IMR-90 (cell line): ENCODE results near the gene MCM3AP. TPM values are rescaled to one million over a fixed set of nuclear protein-coding genes. Genes with fewer than 3 reads are reported as not detected.

ENCODE experiments used
- ATAC-seq: fragments of 200-7000 bp; cut with Tn5 transposase; 2 replicates; pipeline ENCODE4 v1.9.1; 2020; ENCODE audit warnings: low read depth, mild to moderate bottlenecking, moderate library complexity
- BruUV-seq: library from RNA; stranded (reverse); fragments of 400-500 nt; replicated peaks from 2 replicates; lab custom pipeline; 2021; lab: Mats Ljungman, UMichigan
- CTCF ChIA-PET: fragments of 300-600 bp; formaldehyde crosslinking; extraction: SDS; loops from one replicate; lab custom pipeline; 2021; ENCODE audit warnings: antibody characterized with exemption; lab: Yijun Ruan, JAX
- POLR2A ChIA-PET: fragments of 300-600 bp; sonication (Branson Sonifier 250); formaldehyde crosslinking; loops from one replicate; lab custom pipeline; 2022; ENCODE audit warnings: antibody characterized with exemption; ENCODE audit not compliant: unreplicated experiment; lab: Charles Lee
- DNase-seq: peaks from one replicate; pipeline ENCODE4 v3.0.0; 2013
- H2AFZ ChIP-seq: replicated peaks from 2 replicates; pipeline ENCODE3; 2013; ENCODE audit warnings: low read length, mild to moderate bottlenecking; ENCODE audit not compliant: poor library complexity
- H2AK5ac ChIP-seq: 2 replicates; pipeline ENCODE4 v1.6.1; 2013; ENCODE audit warnings: low read depth, low read length, inconsistent platforms
- H2AK9ac ChIP-seq: replicated peaks from 2 replicates; pipeline ENCODE3; 2013; ENCODE audit warnings: mild to moderate bottlenecking, low read depth, low read length, moderate library complexity; ENCODE audit not compliant: poor library complexity
- H2BK120ac ChIP-seq: 2 replicates; pipeline ENCODE4 v1.6.1; 2013; ENCODE audit warnings: low read depth, low read length, inconsistent platforms
- H2BK15ac ChIP-seq: 3 replicates; pipeline ENCODE4 v1.6.1; 2013; ENCODE audit warnings: low read depth, low read length, inconsistent platforms
- H2BK20ac ChIP-seq: 2 replicates; pipeline ENCODE4 v1.6.1; 2013; ENCODE audit warnings: low read depth, mild to moderate bottlenecking, inconsistent platforms, low read length, moderate library complexity
- H2BK5ac ChIP-seq: 2 replicates; pipeline ENCODE4 v1.6.1; 2013; ENCODE audit warnings: mild to moderate bottlenecking, low read depth, low read length, inconsistent platforms; ENCODE audit not compliant: poor library complexity, severe bottlenecking
- H3K14ac ChIP-seq: replicated peaks from 2 replicates; pipeline ENCODE4 v1.6.1; 2013; ENCODE audit warnings: low read depth, low read length, inconsistent platforms
- H3K18ac ChIP-seq: 2 replicates; pipeline ENCODE4 v1.6.1; 2013; ENCODE audit warnings: low read depth, low read length, control low read depth
- H3K23ac ChIP-seq: 2 replicates; pipeline ENCODE4 v1.6.1; 2013; ENCODE audit warnings: low read depth, low read length, inconsistent platforms
- H3K27ac ChIP-seq: 2 replicates; pipeline ENCODE4 v1.5.1; 2013; ENCODE audit warnings: mild to moderate bottlenecking, control low read depth, low read length; ENCODE audit not compliant: insufficient read depth
- H3K27me3 ChIP-seq: 2 replicates; pipeline ENCODE4 v1.6.1; 2013; ENCODE audit warnings: low read length; ENCODE audit not compliant: control insufficient read depth, insufficient read depth
- H3K36me3 ChIP-seq: 2 replicates; pipeline ENCODE4 v1.6.1; 2013; ENCODE audit warnings: low read length, mixed read lengths; ENCODE audit not compliant: control insufficient read depth, insufficient read depth
- H3K4ac ChIP-seq: 2 replicates; pipeline ENCODE4 v1.6.1; 2013; ENCODE audit warnings: low read depth, low read length, inconsistent platforms
- H3K4me1 ChIP-seq: 2 replicates; pipeline ENCODE4 v1.6.1; 2013; ENCODE audit warnings: low read length, mixed read lengths; ENCODE audit not compliant: control insufficient read depth, insufficient read depth
- H3K4me2 ChIP-seq: 2 replicates; pipeline ENCODE4 v1.6.1; 2013; ENCODE audit warnings: low read depth, mild to moderate bottlenecking, control low read depth, low read length, moderate library complexity
- H3K4me3 ChIP-seq: 2 replicates; pipeline ENCODE4 v1.5.1; 2013; ENCODE audit warnings: low read depth, mild to moderate bottlenecking, control low read depth, low read length, moderate library complexity; ENCODE audit not compliant: insufficient read depth
- H3K56ac ChIP-seq: 2 replicates; pipeline ENCODE4 v1.6.1; 2013; ENCODE audit warnings: low read length, inconsistent platforms; ENCODE audit not compliant: insufficient read depth; ENCODE audit errors: extremely low read depth
- H3K79me1 ChIP-seq, 2 experiments: 2 replicates each; pipeline ENCODE4 v1.6.1; 2013; ENCODE audit warnings: low read length in 2 of 2, inconsistent platforms in 1 of 2, low read depth in 1 of 2
- H3K9ac ChIP-seq: 2 replicates; pipeline ENCODE4 v1.6.1; 2013; ENCODE audit warnings: low read depth, low read length, control low read depth
- H3K9me1 ChIP-seq: 2 replicates; pipeline ENCODE4 v1.6.1; 2013; ENCODE audit warnings: low read length, inconsistent platforms; ENCODE audit not compliant: insufficient read depth
- H3K9me3 ChIP-seq: 2 replicates; pipeline ENCODE4 v1.6.1; 2013; ENCODE audit warnings: low read length; ENCODE audit not compliant: control insufficient read depth, insufficient read depth
- H4K20me1 ChIP-seq: 2 replicates; pipeline ENCODE4 v1.6.1; 2013; ENCODE audit warnings: low read length, inconsistent platforms; ENCODE audit not compliant: insufficient read depth
- H4K5ac ChIP-seq: 2 replicates; pipeline ENCODE4 v1.6.1; 2013; ENCODE audit warnings: mild to moderate bottlenecking, low read depth, low read length, control low read depth
- H4K8ac ChIP-seq, 2 experiments: 2 replicates each; pipeline ENCODE4 v1.6.1; 2013; ENCODE audit warnings: low read depth in 2 of 2, low read length in 2 of 2, control low read depth in 1 of 2, inconsistent platforms in 1 of 2
- H4K91ac ChIP-seq: 2 replicates; pipeline ENCODE4 v1.6.1; 2013; ENCODE audit warnings: low read depth, low read length, inconsistent platforms; ENCODE audit not compliant: insufficient read depth
- CEBPB ChIP-seq: IDR thresholded peaks from 2 replicates; pipeline ENCODE4 v1.6.1; 2012; ENCODE audit warnings: low read depth, low read length, improper control_type of control experiment
- MAZ ChIP-seq: IDR thresholded peaks from 2 replicates; pipeline ENCODE4 v1.6.1; 2012; ENCODE audit warnings: low read depth, mild to moderate bottlenecking, low read length, improper control_type of control experiment, moderate library complexity, borderline replicate concordance
- NFE2L2 ChIP-seq: fragments of 150-350 bp; IDR thresholded peaks from 2 replicates; pipeline ENCODE4 v1.6.1; 2016; ENCODE audit warnings: low read depth, mild to moderate bottlenecking, low read length
- RAD21 ChIP-seq: IDR thresholded peaks from 2 replicates; pipeline ENCODE4 v1.6.1; 2012; ENCODE audit warnings: low read length, improper control_type of control experiment
- RCOR1 ChIP-seq: IDR thresholded peaks from 2 replicates; pipeline ENCODE4 v1.6.1; 2012; ENCODE audit warnings: mild to moderate bottlenecking, low read length, improper control_type of control experiment; ENCODE audit not compliant: insufficient replicate concordance
- RFX5 ChIP-seq: IDR thresholded peaks from 2 replicates; pipeline ENCODE4 v1.8.0; 2012; ENCODE audit warnings: low read depth, mild to moderate bottlenecking, low read length, moderate library complexity
- SMC3 ChIP-seq: fragments of 150-350 bp; IDR thresholded peaks from 2 replicates; pipeline ENCODE4 v1.6.1; 2016; ENCODE audit warnings: low read depth, mild to moderate bottlenecking, antibody characterized with exemption, low read length, moderate library complexity
- WGBS, 2 experiments: methylation state at CpG; one replicate each; pipeline versions ENCODE4 v1.1.5 to v1.1.7; 2013; ENCODE audit warnings: missing lambda C conversion rate in 2 of 2; ENCODE audit not compliant: insufficient read length in 1 of 2; ENCODE audit errors: extremely low coverage in 2 of 2; 5-methylcytosine and 5-hydroxymethylcytosine counted together
- dilution Hi-C: fragments of 300-500 bp; cut with HindIII; formaldehyde crosslinking; loops from one replicate; pipeline ENCODE4 v1.14.3; 2018; ENCODE audit warnings: low sequenced_read_pairs; ENCODE audit not compliant: unreplicated experiment
- in situ Hi-C: fragments of 300-500 bp; cut with MboI; formaldehyde crosslinking; loops from 3 replicates; pipeline ENCODE4 v1.14.3; 2019; ENCODE audit warnings: low sequenced_read_pairs, inconsistent platforms, mixed read lengths
- intact Hi-C: fragments of 100-400 bp; cut with micrococcal nuclease; formaldehyde crosslinking; loops from 2 replicates; pipeline ENCODE4 v1.10.0; 2022
- polyA plus RNA-seq, 3 experiments: library from polyadenylated mRNA; depleted of rRNA; stranded (reverse); fragments of >200 nt; gene quantifications; 2 replicates each; pipeline ENCODE4 v1.2.3, GENCODE V29; 2012; ENCODE audit warnings: low replicate concordance in 1 of 3
- total RNA-seq: library from RNA; depleted of rRNA; stranded (reverse); fragments of >200 nt; gene quantifications from 2 replicates; pipeline ENCODE4 v1.2.3, GENCODE V29; 2012
- TF ChIP-seq, protein P1 (sequence below): fragments of 150-350 bp; IDR thresholded peaks from 2 replicates; pipeline ENCODE4 v1.6.1; 2016; ENCODE audit warnings: low read depth, mild to moderate bottlenecking, low read length, moderate library complexity, borderline replicate concordance
- TF ChIP-seq, protein P2 (sequence below): conservative IDR thresholded peaks from 2 replicates; pipeline ENCODE4 v1.5.1; 2012; ENCODE audit warnings: mild to moderate bottlenecking, low read depth, low read length, improper control_type of control experiment
- TF ChIP-seq, protein P3 (sequence below): fragments of 150-350 bp; IDR thresholded peaks from 2 replicates; pipeline ENCODE4 v1.6.1; 2017; ENCODE audit warnings: mild to moderate bottlenecking, antibody characterized with exemption, low read length, low read depth

The MCM3AP gene
- total and polyA plus RNA-seq, 2 of the 4 experiments (the other 2 are of a cell fraction): 46.5 to 63.1 TPM

DNA sequence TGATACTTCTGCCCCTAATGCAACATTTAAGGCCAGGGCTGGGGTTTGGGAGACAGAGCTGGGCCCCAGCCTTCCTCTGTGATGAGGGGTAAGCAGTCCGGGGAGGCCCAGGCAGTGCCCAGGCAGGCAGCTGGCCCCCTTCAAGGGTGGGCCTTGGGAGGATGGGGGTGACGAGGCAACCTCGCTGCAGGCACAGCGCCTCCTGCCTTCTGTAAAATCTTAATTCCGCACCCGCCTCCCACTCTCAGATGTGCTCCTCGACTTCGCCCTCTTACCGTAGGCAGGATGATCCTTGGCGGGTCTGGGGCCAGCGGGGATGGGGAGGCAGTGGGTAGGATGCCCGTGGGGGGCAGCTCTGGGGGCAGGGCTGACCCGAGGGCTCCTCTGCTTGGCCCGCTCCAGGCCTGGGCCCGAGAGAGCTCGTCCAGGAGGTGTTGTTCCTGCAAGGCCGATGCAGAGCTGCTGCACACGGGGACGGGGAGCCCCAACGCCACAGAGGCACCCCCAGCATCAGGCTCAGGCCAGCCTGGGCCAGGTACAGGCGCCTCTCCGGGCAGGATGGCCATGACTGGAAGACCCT is 29.1 kb upstream of the MCM3AP start:
- Histone ChIP-seq H2AK9ac (no peak overlapping the region), H3K18ac (no peak overlapping the region), H2BK5ac (no peak overlapping the region), H4K5ac (no peak overlapping the region), H3K4me3 (no peak overlapping the region), H3K56ac (no peak overlapping the region), H3K27me3 (no peaks in the 10 kb centered on the region), H3K79me1 (peaks cover 9 to 42% of the 10 kb centered on the region in 2 experiments), H3K27ac (no peak overlapping the region), H2BK15ac (no peak overlapping the region), H4K20me1 (no peaks in the 10 kb centered on the region; the same call in 1 of the 2 replicates), H3K36me3 (peaks cover 15% of the 10 kb centered on the region), H3K4me2 (no peak overlapping the region), H3K4ac (no peak overlapping the region), H3K23ac (no peak overlapping the region), H4K91ac (no peak overlapping the region), H3K4me1 (no peaks in the 10 kb centered on the region), H4K8ac (no peak overlapping the region), H3K14ac (no peak overlapping the region), H2BK20ac (no peak overlapping the region), H2AFZ (no peak overlapping the region), H2BK120ac (no peak overlapping the region), H3K9ac (no peak overlapping the region), H3K9me1 (peaks cover 6% of the 10 kb centered on the region; the same call in 1 of the 2 replicates), H3K9me3 (no peaks in the 10 kb centered on the region), H2AK5ac (no peak overlapping the region)
- dilution Hi-C loops (no loop called here), in situ Hi-C loops (no loop called here), intact Hi-C loops (no loop called here)
- WGBS, 2 experiments: 91% methylated on average over 14 of the region's 22 CpGs; no CpG with 5 or more reads in 1 of the 2 experiments
- no TSS peak for BruUV-seq
- ATAC-seq (no peak), DNase-seq (no peak)
- TF ChIP-seq, protein P1, sequence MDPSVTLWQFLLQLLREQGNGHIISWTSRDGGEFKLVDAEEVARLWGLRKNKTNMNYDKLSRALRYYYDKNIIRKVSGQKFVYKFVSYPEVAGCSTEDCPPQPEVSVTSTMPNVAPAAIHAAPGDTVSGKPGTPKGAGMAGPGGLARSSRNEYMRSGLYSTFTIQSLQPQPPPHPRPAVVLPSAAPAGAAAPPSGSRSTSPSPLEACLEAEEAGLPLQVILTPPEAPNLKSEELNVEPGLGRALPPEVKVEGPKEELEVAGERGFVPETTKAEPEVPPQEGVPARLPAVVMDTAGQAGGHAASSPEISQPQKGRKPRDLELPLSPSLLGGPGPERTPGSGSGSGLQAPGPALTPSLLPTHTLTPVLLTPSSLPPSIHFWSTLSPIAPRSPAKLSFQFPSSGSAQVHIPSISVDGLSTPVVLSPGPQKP: no peak
- TF ChIP-seq NFE2L2: no peak
- TF ChIP-seq, protein P2, sequence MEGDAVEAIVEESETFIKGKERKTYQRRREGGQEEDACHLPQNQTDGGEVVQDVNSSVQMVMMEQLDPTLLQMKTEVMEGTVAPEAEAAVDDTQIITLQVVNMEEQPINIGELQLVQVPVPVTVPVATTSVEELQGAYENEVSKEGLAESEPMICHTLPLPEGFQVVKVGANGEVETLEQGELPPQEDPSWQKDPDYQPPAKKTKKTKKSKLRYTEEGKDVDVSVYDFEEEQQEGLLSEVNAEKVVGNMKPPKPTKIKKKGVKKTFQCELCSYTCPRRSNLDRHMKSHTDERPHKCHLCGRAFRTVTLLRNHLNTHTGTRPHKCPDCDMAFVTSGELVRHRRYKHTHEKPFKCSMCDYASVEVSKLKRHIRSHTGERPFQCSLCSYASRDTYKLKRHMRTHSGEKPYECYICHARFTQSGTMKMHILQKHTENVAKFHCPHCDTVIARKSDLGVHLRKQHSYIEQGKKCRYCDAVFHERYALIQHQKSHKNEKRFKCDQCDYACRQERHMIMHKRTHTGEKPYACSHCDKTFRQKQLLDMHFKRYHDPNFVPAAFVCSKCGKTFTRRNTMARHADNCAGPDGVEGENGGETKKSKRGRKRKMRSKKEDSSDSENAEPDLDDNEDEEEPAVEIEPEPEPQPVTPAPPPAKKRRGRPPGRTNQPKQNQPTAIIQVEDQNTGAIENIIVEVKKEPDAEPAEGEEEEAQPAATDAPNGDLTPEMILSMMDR: no peak
- TF ChIP-seq, protein P3, sequence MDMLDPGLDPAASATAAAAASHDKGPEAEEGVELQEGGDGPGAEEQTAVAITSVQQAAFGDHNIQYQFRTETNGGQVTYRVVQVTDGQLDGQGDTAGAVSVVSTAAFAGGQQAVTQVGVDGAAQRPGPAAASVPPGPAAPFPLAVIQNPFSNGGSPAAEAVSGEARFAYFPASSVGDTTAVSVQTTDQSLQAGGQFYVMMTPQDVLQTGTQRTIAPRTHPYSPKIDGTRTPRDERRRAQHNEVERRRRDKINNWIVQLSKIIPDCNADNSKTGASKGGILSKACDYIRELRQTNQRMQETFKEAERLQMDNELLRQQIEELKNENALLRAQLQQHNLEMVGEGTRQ: no peak
- no peak for TF ChIP-seq MAZ
- TF ChIP-seq SMC3: no peak
- TF ChIP-seq RAD21: no peak
- TF ChIP-seq RCOR1: no peak
- no peak for TF ChIP-seq CEBPB
- TF ChIP-seq RFX5: no peak
- ChIA-PET CTCF (no interaction called here), POLR2A (no interaction called here)
